Progenitor cell of endocrine pancreas (in vitro differentiated cells): Measurements from ENCODE around the gene MAST4. TPM values are rescaled to one million over a fixed set of nuclear protein-coding genes. Genes with fewer than 3 reads are reported as not detected.

Experiments
- DNase-seq: peaks from one replicate; pipeline ENCODE4 v3.0.0; 2021; ENCODE audit warnings: low spot score; ENCODE audit not compliant: unreplicated experiment
- H3K27ac Mint-ChIP-seq: 2 replicates; pipeline ENCODE4 v1.8.0; 2021; ENCODE audit warnings: mild to moderate bottlenecking, moderate library complexity, mixed read lengths
- H3K27me3 Mint-ChIP-seq: 2 replicates; pipeline ENCODE4 v1.8.0; 2021; ENCODE audit warnings: mixed read lengths
- H3K36me3 Mint-ChIP-seq: 2 replicates; pipeline ENCODE4 v1.8.0; 2022; ENCODE audit warnings: mixed read lengths; ENCODE audit not compliant: insufficient read depth
- H3K4me1 Mint-ChIP-seq: 2 replicates; pipeline ENCODE4 v1.8.0; 2021; ENCODE audit warnings: low read depth, mixed read lengths
- H3K4me3 Mint-ChIP-seq: 2 replicates; pipeline ENCODE4 v1.8.0; 2021; ENCODE audit warnings: low read depth, mild to moderate bottlenecking, moderate library complexity, mixed read lengths
- H3K9me3 Mint-ChIP-seq: 2 replicates; pipeline ENCODE4 v1.8.0; 2021; ENCODE audit warnings: low read depth, mixed read lengths
- total RNA-seq: library from RNA; stranded (reverse); gene quantifications from 2 replicates; pipeline ENCODE4 v1.2.1, GENCODE V29; 2021
- TF ChIP-seq, protein P1 (sequence below): fragments of 200-600 bp; sonication (generic); IDR thresholded peaks from one replicate; pipeline ENCODE4 v1.5.0; 2021; ENCODE audit warnings: antibody characterized with exemption, mild to moderate bottlenecking; ENCODE audit not compliant: unreplicated experiment

MAST4 gene
- total RNA-seq, 1 donor from 2014 or later = 45.3 TPM

DNA sequence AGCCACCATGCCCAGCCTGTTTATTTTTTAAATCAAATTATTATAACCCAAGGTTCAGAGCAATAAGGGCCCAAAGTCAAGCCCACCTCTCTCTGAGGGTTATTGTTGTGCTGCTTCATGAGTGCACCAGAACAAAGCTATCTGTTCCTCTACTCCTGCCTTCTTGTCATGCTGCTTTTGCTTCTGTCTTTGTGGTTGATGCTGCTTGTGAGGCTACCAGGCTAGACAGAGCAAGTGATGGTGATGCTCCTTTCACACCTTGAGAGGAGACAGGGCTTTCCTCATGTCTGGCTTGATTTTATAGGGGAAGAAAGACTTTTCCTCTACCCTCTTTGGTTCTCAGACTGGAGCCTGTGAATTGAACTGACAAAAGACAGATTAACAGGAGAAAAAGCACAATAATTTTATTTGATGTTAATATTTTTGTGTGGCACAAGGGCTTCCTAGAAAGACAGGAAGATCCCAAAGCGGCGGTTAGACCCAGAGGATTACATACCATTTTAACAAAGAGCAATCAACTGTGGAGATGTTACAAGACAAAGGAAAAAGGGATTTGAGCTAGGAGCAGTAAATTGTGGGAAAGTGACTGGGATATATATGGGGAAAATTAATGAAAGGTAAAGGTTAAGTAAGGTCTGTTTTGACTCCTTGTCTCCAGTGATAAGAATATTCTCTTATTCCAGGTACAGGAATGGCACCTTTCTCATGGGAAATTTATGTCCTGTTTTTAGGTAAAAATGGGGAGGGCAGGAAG, 604.8 kb downstream of the MAST4 start:
- H3K36me3 Mint-ChIP-seq = no peaks in the 10 kb centered on the region
- DNase-seq = no peak
- H3K4me1 Mint-ChIP-seq = peaks cover 14% of the 10 kb centered on the region
- TF ChIP-seq, protein P1, sequence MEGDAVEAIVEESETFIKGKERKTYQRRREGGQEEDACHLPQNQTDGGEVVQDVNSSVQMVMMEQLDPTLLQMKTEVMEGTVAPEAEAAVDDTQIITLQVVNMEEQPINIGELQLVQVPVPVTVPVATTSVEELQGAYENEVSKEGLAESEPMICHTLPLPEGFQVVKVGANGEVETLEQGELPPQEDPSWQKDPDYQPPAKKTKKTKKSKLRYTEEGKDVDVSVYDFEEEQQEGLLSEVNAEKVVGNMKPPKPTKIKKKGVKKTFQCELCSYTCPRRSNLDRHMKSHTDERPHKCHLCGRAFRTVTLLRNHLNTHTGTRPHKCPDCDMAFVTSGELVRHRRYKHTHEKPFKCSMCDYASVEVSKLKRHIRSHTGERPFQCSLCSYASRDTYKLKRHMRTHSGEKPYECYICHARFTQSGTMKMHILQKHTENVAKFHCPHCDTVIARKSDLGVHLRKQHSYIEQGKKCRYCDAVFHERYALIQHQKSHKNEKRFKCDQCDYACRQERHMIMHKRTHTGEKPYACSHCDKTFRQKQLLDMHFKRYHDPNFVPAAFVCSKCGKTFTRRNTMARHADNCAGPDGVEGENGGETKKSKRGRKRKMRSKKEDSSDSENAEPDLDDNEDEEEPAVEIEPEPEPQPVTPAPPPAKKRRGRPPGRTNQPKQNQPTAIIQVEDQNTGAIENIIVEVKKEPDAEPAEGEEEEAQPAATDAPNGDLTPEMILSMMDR = no peak
- no peak overlapping the region for H3K27ac Mint-ChIP-seq
- no peaks in the 10 kb centered on the region for H3K27me3 Mint-ChIP-seq
- H3K9me3 Mint-ChIP-seq = peaks cover 6% of the 10 kb centered on the region
- H3K4me3 Mint-ChIP-seq = no peak overlapping the region

DNA sequence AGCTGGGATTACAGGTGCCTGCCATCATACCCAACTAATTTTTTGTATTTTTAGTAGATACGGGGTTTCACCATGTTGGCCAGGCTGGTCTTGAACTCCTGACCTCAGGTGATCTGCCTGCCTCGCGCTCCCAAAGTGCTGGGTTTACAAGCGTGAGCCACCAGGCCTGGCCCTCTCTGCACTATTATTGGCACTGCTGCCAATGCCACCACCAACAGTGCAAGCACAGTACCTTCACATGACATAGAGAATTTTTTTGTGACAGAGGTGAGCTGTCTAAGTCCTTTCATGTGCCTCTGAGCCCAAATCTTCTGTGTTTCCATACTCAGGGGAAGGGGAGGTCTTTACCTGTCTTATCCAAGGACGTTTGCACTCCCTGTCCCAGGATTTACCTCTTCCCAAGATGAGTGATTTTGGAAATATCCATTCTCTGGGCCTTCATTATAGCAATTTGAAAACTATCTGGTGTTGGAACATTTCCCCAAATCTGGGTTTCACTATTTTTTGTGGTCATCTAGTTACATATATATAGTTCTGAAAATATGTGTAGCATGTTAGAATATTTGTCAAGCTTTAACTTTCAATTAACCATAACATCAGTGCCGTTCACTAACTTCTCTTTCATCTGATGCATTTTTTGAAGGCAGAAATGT, 605.8 kb downstream of the MAST4 start:
- Mint-ChIP-seq H3K4me3 (no peak overlapping the region), H3K27me3 (no peaks in the 10 kb centered on the region), H3K27ac (no peak overlapping the region), H3K36me3 (no peaks in the 10 kb centered on the region), H3K4me1 (peaks cover 19% of the 10 kb centered on the region), H3K9me3 (peaks cover 6% of the 10 kb centered on the region)
- no peak for DNase-seq
- TF ChIP-seq, protein P1 = no peak

DNA sequence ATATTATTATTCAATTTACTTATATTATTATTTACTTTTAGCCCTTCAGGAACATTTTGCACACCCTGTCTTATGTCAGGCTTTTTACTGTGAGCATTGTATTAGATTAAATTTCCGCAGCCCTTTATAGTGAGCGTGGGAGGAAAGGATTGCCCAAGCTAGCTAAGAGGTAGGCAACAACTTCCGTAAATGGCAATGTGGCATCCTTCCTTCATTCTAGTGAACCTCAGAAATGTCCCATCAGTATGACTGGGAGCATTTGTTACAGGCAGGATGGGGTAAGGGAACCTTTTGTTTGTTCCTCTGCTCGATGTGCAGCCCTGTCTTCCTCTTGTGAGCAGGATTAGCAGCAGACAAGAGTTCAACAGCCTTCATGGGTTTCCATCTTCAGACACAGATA, 606.6 kb downstream of the MAST4 start:
- Mint-ChIP-seq H3K36me3 (no peaks in the 10 kb centered on the region), H3K27ac (no peak overlapping the region), H3K4me1 (peaks cover 25% of the 10 kb centered on the region), H3K4me3 (no peak overlapping the region), H3K27me3 (no peaks in the 10 kb centered on the region), H3K9me3 (peaks cover 6% of the 10 kb centered on the region)
- DNase-seq = no peak
- TF ChIP-seq, protein P1 = no peak

DNA sequence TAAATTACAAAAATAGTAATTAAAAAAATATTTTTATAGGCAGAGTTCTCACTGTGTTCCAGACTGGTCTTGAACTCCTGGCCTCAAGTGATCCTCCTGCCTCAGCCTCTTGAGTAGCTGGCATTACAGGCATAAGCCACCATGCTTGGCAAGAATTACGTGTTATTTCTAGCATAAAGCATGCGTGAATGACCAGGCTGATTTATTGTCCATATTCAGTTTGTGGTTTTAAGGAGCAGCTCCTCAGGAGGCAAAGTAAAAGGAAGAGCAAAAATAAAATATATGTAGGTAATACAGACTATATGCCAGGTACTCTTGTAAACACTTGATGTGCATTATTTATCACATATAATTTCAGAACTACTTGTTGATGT, 607.5 kb downstream of the MAST4 start:
- peaks cover 26% of the 10 kb centered on the region for H3K4me1 Mint-ChIP-seq
- TF ChIP-seq, protein P1 = no peak
- H3K36me3 Mint-ChIP-seq = no peaks in the 10 kb centered on the region
- peaks cover 6% of the 10 kb centered on the region for H3K9me3 Mint-ChIP-seq
- H3K4me3 Mint-ChIP-seq = no peak overlapping the region
- H3K27ac Mint-ChIP-seq = no peak overlapping the region
- no peaks in the 10 kb centered on the region for H3K27me3 Mint-ChIP-seq
- no peak for DNase-seq

DNA sequence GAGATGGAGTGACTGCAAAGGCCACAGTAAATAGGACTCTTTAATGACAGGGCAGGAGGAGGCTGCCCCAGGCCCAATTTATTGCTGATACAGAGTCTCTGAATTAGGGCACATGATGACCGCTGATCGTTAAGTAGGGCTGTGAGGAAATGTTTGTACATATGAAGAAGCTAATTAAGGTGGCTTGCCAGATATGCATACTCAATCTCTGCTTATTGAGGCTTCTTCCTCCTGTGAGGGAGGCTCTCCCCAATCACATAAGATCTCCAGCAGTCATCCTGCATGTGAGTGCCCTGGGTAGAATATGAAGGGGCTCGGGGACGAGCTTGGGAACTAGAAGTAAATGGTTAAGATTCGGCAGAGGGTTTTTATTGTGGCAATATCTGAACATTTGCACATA, 608.6 kb downstream of the MAST4 start:
- Mint-ChIP-seq H3K27ac (no peak overlapping the region), H3K4me1 (peaks cover 26% of the 10 kb centered on the region), H3K9me3 (peaks cover 6% of the 10 kb centered on the region), H3K36me3 (no peaks in the 10 kb centered on the region), H3K4me3 (no peak overlapping the region), H3K27me3 (no peaks in the 10 kb centered on the region)
- TF ChIP-seq, protein P1 = no peak
- no peak for DNase-seq
